DOHH2 (cell line): ENCODE results near the gene CYP1B1.

Experiments used
- H3F3A ChIP-seq: fragments of 200-600 bp; sonication (generic), shearing (Covaris generic); 2 replicates; pipeline ENCODE4 v1.6.0; 2016; ENCODE audit warnings: antibody characterized with exemption, mild to moderate bottlenecking; ENCODE audit not compliant: control insufficient read depth, insufficient read depth
- H3K27ac ChIP-seq: fragments of 200-600 bp; sonication (generic); 2 replicates; pipeline ENCODE4 v1.5.1; 2014; ENCODE audit warnings: low read depth, mild to moderate bottlenecking, low read length, moderate library complexity
- H3K27me3 ChIP-seq: fragments of 200-600 bp; sonication (generic); 2 replicates; pipeline ENCODE4 v1.6.1; 2014; ENCODE audit warnings: mild to moderate bottlenecking, low read length, mixed read lengths; ENCODE audit not compliant: control insufficient read depth
- H3K36me3 ChIP-seq: fragments of 200-600 bp; sonication (generic); 2 replicates; pipeline ENCODE4 v1.6.1; 2014; ENCODE audit warnings: mild to moderate bottlenecking, low read length, moderate library complexity, mixed read lengths; ENCODE audit not compliant: control insufficient read depth
- H3K4me1 ChIP-seq: fragments of 200-600 bp; sonication (generic); 2 replicates; pipeline ENCODE4 v1.6.1; 2014; ENCODE audit warnings: mild to moderate bottlenecking, low read length, mixed read lengths; ENCODE audit not compliant: control insufficient read depth
- H3K4me2 ChIP-seq: fragments of 200-600 bp; sonication (generic); 2 replicates; pipeline ENCODE4 v1.6.0; 2014; ENCODE audit warnings: mild to moderate bottlenecking, low read length, moderate library complexity
- H3K4me3 ChIP-seq: fragments of 200-600 bp; sonication (generic); 2 replicates; pipeline ENCODE4 v1.5.1; 2014; ENCODE audit warnings: mild to moderate bottlenecking, low read length, mixed read lengths
- H3K79me2 ChIP-seq: fragments of 200-600 bp; sonication (generic); 2 replicates; pipeline ENCODE4 v1.6.1; 2014; ENCODE audit warnings: mild to moderate bottlenecking, low read length, mixed read lengths; ENCODE audit not compliant: control insufficient read depth
- H3K9me2 ChIP-seq: fragments of 200-600 bp; sonication (generic); replicated peaks from 2 replicates; pipeline ENCODE4 v1.6.1; 2014; ENCODE audit warnings: mild to moderate bottlenecking, low read length, mixed read lengths; ENCODE audit not compliant: control insufficient read depth
- H3K9me3 ChIP-seq: fragments of 200-600 bp; sonication (generic); 2 replicates; pipeline ENCODE4 v1.6.1; 2014; ENCODE audit warnings: antibody characterized with exemption, low read length, mixed read lengths; ENCODE audit not compliant: control insufficient read depth, insufficient read depth
- H4K20me1 ChIP-seq: fragments of 200-600 bp; sonication (generic); 2 replicates; pipeline ENCODE4 v1.6.0; 2014; ENCODE audit warnings: low read depth, mild to moderate bottlenecking, antibody characterized with exemption, low read length, moderate library complexity; ENCODE audit not compliant: control insufficient read depth, insufficient read depth
- CTCF ChIP-seq: fragments of 200-600 bp; sonication (generic); IDR thresholded peaks from one replicate; pipeline ENCODE4 v1.5.1; 2014; ENCODE audit warnings: antibody characterized with exemption, mild to moderate bottlenecking, low read depth, low read length; ENCODE audit not compliant: poor library complexity, severe bottlenecking
- EZH2phosphoT487 ChIP-seq: fragments of 200-600 bp; sonication (generic); IDR thresholded peaks from 2 replicates; pipeline ENCODE4 v1.6.1; 2017; ENCODE audit warnings: borderline replicate concordance, mild to moderate bottlenecking, antibody characterized with exemption, low read length, moderate library complexity, mixed read lengths

The CYP1B1 gene

GRCh38 chr2:38107738-38108410, 31.9 kb upstream of the CYP1B1 start:
- Histone ChIP-seq H3K4me1 (no peaks in the 10 kb centered on the region), H3K27ac (no peak overlapping the region)
- no peak for TF ChIP-seq EZH2phosphoT487
- TF ChIP-seq CTCF: no peak

GRCh38 chr2:38106405-38107094, 30.6 kb upstream of the CYP1B1 start:
- no peaks in the 10 kb centered on the region for H3F3A ChIP-seq
- no peaks in the 10 kb centered on the region for H3K36me3 ChIP-seq
- no peaks in the 10 kb centered on the region for H3K9me3 ChIP-seq
- TF ChIP-seq EZH2phosphoT487 (no peak), CTCF (no peak)
- peaks cover 7% of the 10 kb centered on the region for H3K27me3 ChIP-seq
- H3K27ac ChIP-seq: no peak overlapping the region
- H3K4me1 ChIP-seq: no peaks in the 10 kb centered on the region
- H3K9me2 ChIP-seq: no peaks in the 10 kb centered on the region
- no peaks in the 10 kb centered on the region for H4K20me1 ChIP-seq
- no peak overlapping the region for H3K4me2 ChIP-seq
- no peaks in the 10 kb centered on the region for H3K79me2 ChIP-seq
- H3K4me3 ChIP-seq: no peak overlapping the region

More at GRCh38 chr2:38107738-38108410, 31.9 kb upstream of the CYP1B1 start:
- no peaks in the 10 kb centered on the region for H3K79me2 ChIP-seq
- H3K36me3 ChIP-seq: no peaks in the 10 kb centered on the region
- H3K4me2 ChIP-seq: no peak overlapping the region
- no peaks in the 10 kb centered on the region for H3K9me2 ChIP-seq
- H4K20me1 ChIP-seq: no peaks in the 10 kb centered on the region
- H3K27me3 ChIP-seq: peaks cover 4% of the 10 kb centered on the region; the same call in 1 of the 2 replicates
- H3F3A ChIP-seq: no peaks in the 10 kb centered on the region
- H3K4me3 ChIP-seq: no peak overlapping the region
- no peaks in the 10 kb centered on the region for H3K9me3 ChIP-seq

- H3K9me3 ChIP-seq: no peaks in the 10 kb centered on the region
- H3K4me2 ChIP-seq: no peak overlapping the region
- TF ChIP-seq EZH2phosphoT487: no peak
- TF ChIP-seq CTCF: no peak
- H3K4me3 ChIP-seq: no peak overlapping the region
- H3K79me2 ChIP-seq: no peaks in the 10 kb centered on the region
- no peaks in the 10 kb centered on the region for H4K20me1 ChIP-seq
- H3K9me2 ChIP-seq: no peaks in the 10 kb centered on the region
- H3K4me1 ChIP-seq: no peaks in the 10 kb centered on the region
- no peaks in the 10 kb centered on the region for H3K36me3 ChIP-seq
- H3F3A ChIP-seq: no peaks in the 10 kb centered on the region
- no peak overlapping the region for H3K27ac ChIP-seq
- H3K27me3 ChIP-seq: peaks cover 14% of the 10 kb centered on the region
These were observed 30.0 kb upstream of the CYP1B1 start for GRCh38 chr2:38105922-38106321.
